CD4-positive, alpha-beta T cell (primary cell): ENCODE measurements around the gene TWF2. TPM values are rescaled to one million over a fixed set of nuclear protein-coding genes. Genes with fewer than 3 reads are reported as not detected.
A peak's percentile ranks its signal among the peaks of the same experiment; 100 is the strongest.

Experiments
- ATAC-seq: fragments of 200-7000 bp; cut with Tn5 transposase; one replicate; pipeline ENCODE4 v1.10.0; 2022; ENCODE audit warnings: mild to moderate bottlenecking; ENCODE audit not compliant: poor library complexity
- CTCF ChIA-PET: fragments of 350-600 bp; sonication (Branson Sonifier 250); formaldehyde crosslinking; loops from one replicate; lab custom pipeline; 2021; ENCODE audit warnings: antibody characterized with exemption, inconsistent platforms; lab: Charles Lee
- POLR2A ChIA-PET: fragments of 350-600 bp; sonication (Branson Sonifier 250); formaldehyde crosslinking; loops from one replicate; lab custom pipeline; 2021; ENCODE audit warnings: antibody characterized with exemption, inconsistent platforms; lab: Charles Lee
- DNase-seq, 14 experiments: peaks; one replicate each; pipeline ENCODE4 v3.0.0-alpha.2; 2013 to 2020; ENCODE audit warnings: mixed read lengths in 2 of 14
- H3K27ac ChIP-seq, 2 donors: one replicate each; pipeline versions ENCODE4 v1.5.1 to v1.7.0; 2013; ENCODE audit warnings: low read length in 2 of 2, low read depth in 1 of 2, mild to moderate bottlenecking in 1 of 2
- H3K27me3 ChIP-seq, 2 experiments: 1 replicate in 1 of 2; 2 replicates in 1 of 2; pipeline versions ENCODE4 v1.6.1 to v1.7.0; 2013; ENCODE audit warnings: low read length in 2 of 2, control low read depth in 1 of 2, mild to moderate bottlenecking in 1 of 2, moderate library complexity in 1 of 2; ENCODE audit not compliant: insufficient read depth in 2 of 2, control insufficient read depth in 1 of 2
- H3K36me3 ChIP-seq: one replicate; pipeline ENCODE4 v1.6.1; 2013; ENCODE audit warnings: low read length, control low read depth; ENCODE audit not compliant: insufficient read depth
- H3K4me1 ChIP-seq: one replicate; pipeline ENCODE4 v1.6.1; 2013; ENCODE audit warnings: low read length, control low read depth; ENCODE audit not compliant: insufficient read depth
- H3K4me3 ChIP-seq: one replicate; pipeline ENCODE4 v1.5.1; 2013; ENCODE audit warnings: mild to moderate bottlenecking, low read length, moderate library complexity
- H3K9me3 ChIP-seq, 2 experiments: 1 replicate in 1 of 2; 2 replicates in 1 of 2; pipeline versions ENCODE4 v1.6.1 to v1.7.0; 2013; ENCODE audit warnings: low read length in 2 of 2, mild to moderate bottlenecking in 2 of 2, control low read depth in 1 of 2, moderate library complexity in 1 of 2; ENCODE audit not compliant: control insufficient read depth in 1 of 2, insufficient read depth in 1 of 2
- H3K27ac Mint-ChIP-seq: one replicate; pipeline ENCODE4 v1.8.0; 2020; ENCODE audit warnings: mixed read lengths
- H3K27me3 Mint-ChIP-seq: one replicate; pipeline ENCODE4 v1.8.0; 2021; ENCODE audit warnings: mixed read lengths
- H3K36me3 Mint-ChIP-seq: one replicate; pipeline ENCODE4 v1.8.0; 2021; ENCODE audit warnings: low read depth, mixed read lengths
- H3K4me1 Mint-ChIP-seq: one replicate; pipeline ENCODE4 v1.8.0; 2021; ENCODE audit warnings: low read depth, mixed read lengths
- H3K4me3 Mint-ChIP-seq: one replicate; pipeline ENCODE4 v1.8.0; 2020; ENCODE audit warnings: mild to moderate bottlenecking, mixed read lengths
- H3K9me3 Mint-ChIP-seq: one replicate; pipeline ENCODE4 v1.8.0; 2020; ENCODE audit warnings: mixed read lengths
- intact Hi-C, 2 experiments: fragments of 100-400 bp; cut with DNase I in 1 of 2; cut with micrococcal nuclease in 1 of 2; formaldehyde crosslinking; loops; one replicate each; pipeline versions ENCODE4 v1.15.1 to v1.9.0; 2023 to 2025; cut with DNase I, micrococcal nuclease
- total RNA-seq, 174 experiments: library from RNA in 2 of 174; stranded (reverse) in 2 of 174; gene quantifications; one replicate each; pipeline ENCODE4 v1.2.3 and lab custom pipeline; 2021 to 2026
- TF ChIP-seq, protein P1 (sequence below): fragments of 200-600 bp; IDR thresholded peaks from one replicate; pipeline ENCODE4 v1.8.0; 2022; ENCODE audit warnings: antibody characterized with exemption, mild to moderate bottlenecking

Gene TWF2
- total RNA-seq, 2 experiments from 2014 or later: 17.4 to 21.7 TPM

DNA sequence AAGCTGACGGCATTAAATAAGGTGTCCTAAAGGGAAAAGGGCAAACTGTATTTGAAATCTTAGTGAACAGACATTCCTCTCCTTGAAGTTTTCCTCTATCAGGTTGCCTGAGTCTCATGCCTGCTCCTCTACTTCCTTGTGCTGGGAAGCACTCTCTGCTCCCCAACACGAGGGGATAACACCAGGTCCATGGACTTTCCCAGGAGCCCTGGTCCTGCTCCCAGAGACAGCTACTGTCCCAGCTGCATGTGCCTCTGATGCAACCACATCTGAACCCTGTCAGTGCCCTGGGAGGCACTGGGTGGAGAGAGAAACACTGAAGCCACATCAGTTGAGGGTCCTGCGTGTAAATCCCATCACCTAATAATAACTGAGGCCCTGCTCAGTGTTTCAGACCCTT is 20.9 kb downstream of the TWF2 start:
- H3K9me3 Mint-ChIP-seq: no peaks in the 10 kb centered on the region
- intact Hi-C loops: loop anchor here in 1 of 2 experiments (2.0 to 5.0 kb wide), 2 partner anchors 189 to 229 kb away; no protein-coding TSS in a partner anchor
- peak overlapping the region; percentile 31 for H3K4me3 ChIP-seq
- peaks cover 86% of the 10 kb centered on the region for H3K4me1 ChIP-seq
- POLR2A ChIA-PET: interaction anchor here (0.8 to 7.5 kb wide), 8 partner anchors 15 to 121 kb away, joined by 3 to 64 read pairs (median 6); partner anchors contain the start of genes GLYCTK and WDR82
- H3K27me3 Mint-ChIP-seq: no peaks in the 10 kb centered on the region
- H3K9me3 ChIP-seq: no peaks in the 10 kb centered on the region
- CTCF ChIA-PET: interaction anchor here (1.9 to 4.3 kb wide), 4 partner anchors 14 to 121 kb away, joined by 7 to 27 read pairs (median 13); partner anchors contain the start of genes TWF2 and WDR82
- H3K27me3 ChIP-seq: no peaks in the 10 kb centered on the region
- H3K4me1 Mint-ChIP-seq: peaks cover 71% of the 10 kb centered on the region
- H3K27ac Mint-ChIP-seq: peak overlapping the region; percentile 76
- ATAC-seq (no peak), DNase-seq (peak in 1 of 14 experiments; percentile 5)
- H3K36me3 Mint-ChIP-seq: peaks cover 36% of the 10 kb centered on the region
- H3K27ac ChIP-seq: peak overlapping the region; percentile 36 to 40
- TF ChIP-seq, protein P1, sequence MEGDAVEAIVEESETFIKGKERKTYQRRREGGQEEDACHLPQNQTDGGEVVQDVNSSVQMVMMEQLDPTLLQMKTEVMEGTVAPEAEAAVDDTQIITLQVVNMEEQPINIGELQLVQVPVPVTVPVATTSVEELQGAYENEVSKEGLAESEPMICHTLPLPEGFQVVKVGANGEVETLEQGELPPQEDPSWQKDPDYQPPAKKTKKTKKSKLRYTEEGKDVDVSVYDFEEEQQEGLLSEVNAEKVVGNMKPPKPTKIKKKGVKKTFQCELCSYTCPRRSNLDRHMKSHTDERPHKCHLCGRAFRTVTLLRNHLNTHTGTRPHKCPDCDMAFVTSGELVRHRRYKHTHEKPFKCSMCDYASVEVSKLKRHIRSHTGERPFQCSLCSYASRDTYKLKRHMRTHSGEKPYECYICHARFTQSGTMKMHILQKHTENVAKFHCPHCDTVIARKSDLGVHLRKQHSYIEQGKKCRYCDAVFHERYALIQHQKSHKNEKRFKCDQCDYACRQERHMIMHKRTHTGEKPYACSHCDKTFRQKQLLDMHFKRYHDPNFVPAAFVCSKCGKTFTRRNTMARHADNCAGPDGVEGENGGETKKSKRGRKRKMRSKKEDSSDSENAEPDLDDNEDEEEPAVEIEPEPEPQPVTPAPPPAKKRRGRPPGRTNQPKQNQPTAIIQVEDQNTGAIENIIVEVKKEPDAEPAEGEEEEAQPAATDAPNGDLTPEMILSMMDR: no peak
- peaks cover 28% of the 10 kb centered on the region for H3K36me3 ChIP-seq
- H3K4me3 Mint-ChIP-seq: peak overlapping the region; percentile 40

DNA sequence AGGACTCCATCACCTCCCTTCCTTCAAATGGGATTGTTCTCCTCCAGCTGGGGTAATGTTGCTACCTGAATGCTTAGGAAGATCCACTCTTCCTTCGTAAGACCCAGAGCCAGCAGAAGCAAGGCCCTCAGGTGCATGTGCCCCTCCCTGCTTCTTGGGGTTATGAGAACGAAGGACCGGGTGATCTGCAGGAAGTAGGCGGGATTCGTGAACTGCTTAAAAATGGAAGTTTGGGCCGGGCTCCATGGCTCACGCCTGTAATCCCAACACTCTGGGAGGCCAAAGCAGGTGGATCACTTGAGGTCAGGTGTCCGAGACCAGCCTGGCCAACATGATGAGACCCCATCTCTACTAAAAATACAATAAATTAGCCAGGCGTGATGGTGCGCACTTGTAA is 21.6 kb downstream of the TWF2 start:
- DNase-seq (peak in 2 of 14 experiments; percentile 51 to 59), ATAC-seq (peak; percentile 14)
- Mint-ChIP-seq H3K27ac (peak overlapping the region; percentile 76), H3K9me3 (no peaks in the 10 kb centered on the region), H3K4me3 (peak overlapping the region; percentile 40), H3K4me1 (peaks cover 64% of the 10 kb centered on the region), H3K36me3 (peaks cover 43% of the 10 kb centered on the region), H3K27me3 (no peaks in the 10 kb centered on the region)
- ChIA-PET CTCF (interaction anchor here (1.1 to 4.0 kb wide), 5 partner anchors 14 to 122 kb away, joined by 3 to 19 read pairs (median 7); partner anchors contain the start of genes TWF2 and WDR82), POLR2A (interaction anchor here (0.5 to 7.5 kb wide), 16 partner anchors 9 to 881 kb away, joined by 3 to 64 read pairs (median 4); partner anchors contain the start of genes DUSP7, POC1A, TWF2 and WDR82)
- TF ChIP-seq, protein P1: no peak
- peaks cover 33% of the 10 kb centered on the region for H3K36me3 ChIP-seq
- H3K27me3 ChIP-seq: no peaks in the 10 kb centered on the region
- no peaks in the 10 kb centered on the region for H3K9me3 ChIP-seq
- peaks cover 80% of the 10 kb centered on the region for H3K4me1 ChIP-seq
- intact Hi-C loops: loop anchor here in 1 of 2 experiments (5.0 kb wide), 1 partner anchor 190 kb away; no protein-coding TSS in a partner anchor
- H3K27ac ChIP-seq: peak overlapping the region in 1 of 2 donors; percentile 57
- H3K4me3 ChIP-seq: no peak overlapping the region

DNA sequence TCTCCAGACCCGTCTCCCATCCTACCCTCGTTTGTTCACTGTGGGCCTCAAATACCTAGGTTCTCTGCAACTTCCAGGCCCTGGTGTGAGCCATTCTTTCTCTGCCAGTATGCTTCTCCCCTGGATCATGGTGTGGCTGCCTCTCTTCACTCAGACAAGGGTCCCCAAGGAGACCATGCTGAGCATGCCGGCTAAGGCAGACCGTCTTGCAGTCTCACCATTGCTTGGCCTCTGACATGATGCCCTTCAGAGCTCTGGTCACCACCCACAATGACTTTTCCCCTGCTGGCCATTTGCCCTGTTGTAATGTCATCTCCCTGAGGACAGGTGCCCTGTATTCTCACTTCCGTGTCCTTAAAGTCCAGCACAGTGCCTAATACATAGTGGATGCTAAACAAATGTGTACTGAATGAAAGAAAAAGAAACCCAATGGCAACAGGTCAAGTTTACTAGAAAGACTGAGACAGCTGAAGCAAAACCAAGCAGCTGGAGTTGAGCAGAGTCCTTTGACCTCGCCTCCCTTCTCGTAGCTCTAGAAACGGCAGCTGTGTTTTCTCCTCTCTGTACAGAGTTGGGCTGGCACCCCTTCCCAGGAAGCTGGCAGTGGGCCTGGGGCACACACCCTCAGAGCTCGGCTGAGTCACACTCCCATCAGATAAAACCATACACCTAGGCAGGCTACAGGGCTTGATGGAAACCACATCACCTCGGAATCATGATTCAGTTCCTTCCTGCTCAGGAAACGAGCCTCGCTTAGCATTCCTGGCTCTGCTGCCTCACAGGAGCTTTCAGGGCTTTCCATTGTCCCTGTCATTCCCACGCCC is 22.2 kb downstream of the TWF2 start:
- peaks cover 58% of the 10 kb centered on the region for H3K4me1 Mint-ChIP-seq
- Histone ChIP-seq H3K4me3 (no peak overlapping the region), H3K9me3 (no peaks in the 10 kb centered on the region), H3K36me3 (peaks cover 39% of the 10 kb centered on the region), H3K4me1 (peaks cover 74% of the 10 kb centered on the region), H3K27me3 (no peaks in the 10 kb centered on the region), H3K27ac (peak overlapping the region; percentile 18 to 57)
- ATAC-seq: peak; percentile 85
- peak overlapping the region; percentile 40 for H3K4me3 Mint-ChIP-seq
- H3K27ac Mint-ChIP-seq: peak overlapping the region; percentile 76
- peaks cover 49% of the 10 kb centered on the region for H3K36me3 Mint-ChIP-seq
- ChIA-PET POLR2A (interaction anchor here (0.5 to 7.5 kb wide), 18 partner anchors 9 to 881 kb away, joined by 3 to 64 read pairs (median 4); partner anchors contain the start of genes DUSP7, POC1A, TLR9 and TWF2), CTCF (interaction anchor here (0.6 to 4.0 kb wide), 6 partner anchors 15 to 1916 kb away, joined by 3 to 19 read pairs (median 6); partner anchors contain the start of genes TWF2 and WDR82)
- intact Hi-C loops: loop anchor here in 1 of 2 experiments (5.0 kb wide), 1 partner anchor 191 kb away; no protein-coding TSS in a partner anchor
- peak in 13 of 14 experiments; percentile 49 to 87 (median 71) for DNase-seq
- H3K27me3 Mint-ChIP-seq: no peaks in the 10 kb centered on the region
- TF ChIP-seq, protein P1: no peak
- H3K9me3 Mint-ChIP-seq: no peaks in the 10 kb centered on the region
